K562 (cell line): ENCODE data around the gene MAGI1. TPM values are rescaled to one million over a fixed set of nuclear protein-coding genes. Genes with fewer than 3 reads are reported as not detected.

ENCODE experiments used
- ATAC-seq: fragments of 200-7000 bp; cut with Tn5 transposase; 3 replicates; pipeline ENCODE4 v1.9.1; 2020; ENCODE audit warnings: moderate library complexity
- BruUV-seq: library from RNA; stranded (reverse); fragments of 400-500 nt; replicated peaks from 2 replicates; lab custom pipeline; 2021; lab: Mats Ljungman, UMichigan
- CTCF ChIA-PET: fragments of 300-600 bp; formaldehyde crosslinking; extraction: SDS; loops from one replicate; lab custom pipeline; 2021; ENCODE audit warnings: low intra/inter-chr PET ratio; lab: Yijun Ruan, JAX
- POLR2A ChIA-PET: fragments of 300-600, 350-650 bp; sonication (Branson Sonifier 250); formaldehyde crosslinking; extraction: SDS; loops from one replicate; lab custom pipeline; 2021; ENCODE audit warnings: antibody characterized with exemption, inconsistent platforms; lab: Yijun Ruan, JAX
- DNase-seq, 4 experiments: peaks; one replicate each; pipeline versions ENCODE4 v3.0.0 to v3.0.0-alpha.2; 2011 to 2018; ENCODE audit warnings: low spot score in 3 of 4, mixed read lengths in 3 of 4; ENCODE audit errors: extremely low read depth in 1 of 4
- FAIRE-seq: peaks from 2 replicates; lab custom pipeline; 2011; peaks lifted over from hg19 to GRCh38; lab: Jason Lieb, UNC
- H2AFZ ChIP-seq: 2 replicates; pipeline ENCODE4 v1.6.0; 2011; ENCODE audit warnings: low read depth, low read length, control low read depth, inconsistent platforms
- H3K27ac ChIP-seq: fragments of 200-600 bp; 3 replicates; pipeline ENCODE4 v1.8.0; 2011; ENCODE audit warnings: low read depth, mild to moderate bottlenecking, control low read depth, inconsistent platforms, low read length, moderate library complexity, mixed read lengths; ENCODE audit errors: extremely low read depth
- H3K27me3 ChIP-seq, 2 experiments: fragments of 300-600 bp in 1 of 2; 2 replicates in 1 of 2; 3 replicates in 1 of 2; pipeline versions ENCODE4 v1.6.0 to v1.8.0; 2011; ENCODE audit warnings: inconsistent platforms in 2 of 2, low read length in 2 of 2, mild to moderate bottlenecking in 1 of 2, mixed read lengths in 1 of 2, moderate library complexity in 1 of 2; ENCODE audit not compliant: control insufficient read depth in 2 of 2, insufficient read depth in 2 of 2
- H3K36me3 ChIP-seq: fragments of 300-600 bp; 3 replicates; pipeline ENCODE4 v1.8.0; 2011; ENCODE audit warnings: mild to moderate bottlenecking, low read length, inconsistent platforms; ENCODE audit not compliant: control insufficient read depth, insufficient read depth
- H3K4me1 ChIP-seq, 2 experiments: fragments of 200-600 bp in 1 of 2; replicated peaks in 1 of 2; 2 replicates in 1 of 2; 3 replicates in 1 of 2; pipeline versions ENCODE4 v1.5.1 to v1.8.0; 2011; ENCODE audit warnings: inconsistent platforms in 2 of 2, low read length in 2 of 2, mild to moderate bottlenecking in 1 of 2, mixed read lengths in 1 of 2, moderate library complexity in 1 of 2; ENCODE audit not compliant: control insufficient read depth in 2 of 2, insufficient read depth in 2 of 2
- H3K4me2 ChIP-seq: 2 replicates; pipeline ENCODE4 v1.6.1; 2011; ENCODE audit warnings: low read length, control low read depth, inconsistent platforms, mixed read lengths; ENCODE audit not compliant: insufficient read depth
- H3K4me3 ChIP-seq: fragments of 200-600 bp; sonication (generic), shearing (Covaris generic); 2 replicates; pipeline ENCODE4 v1.5.1; 2016; ENCODE audit warnings: control low read depth, inconsistent platforms
- H3K79me2 ChIP-seq: fragments of 200-600 bp; 3 replicates; pipeline ENCODE4 v1.8.0; 2011; ENCODE audit warnings: low read length, inconsistent platforms; ENCODE audit not compliant: control insufficient read depth, insufficient read depth
- H3K9ac ChIP-seq, 2 experiments: 2 replicates each; pipeline versions ENCODE4 v1.6.0 to v1.6.1; 2011; ENCODE audit warnings: low read depth in 2 of 2, low read length in 2 of 2, control low read depth in 1 of 2, inconsistent platforms in 1 of 2, mild to moderate bottlenecking in 1 of 2, mixed read lengths in 1 of 2; ENCODE audit not compliant: insufficient read depth in 1 of 2
- H3K9me1 ChIP-seq: one replicate; pipeline ENCODE4 v1.6.0; 2011; ENCODE audit warnings: inconsistent platforms, mild to moderate bottlenecking, low read length, moderate library complexity; ENCODE audit not compliant: control insufficient read depth, insufficient read depth
- H3K9me3 ChIP-seq: replicated peaks from 2 replicates; pipeline ENCODE4 v1.5.1; 2011; ENCODE audit warnings: low read depth, low read length, inconsistent platforms; ENCODE audit not compliant: control insufficient read depth, insufficient read depth
- H4K20me1 ChIP-seq: replicated peaks from 2 replicates; pipeline ENCODE4 v1.6.1; 2011; ENCODE audit warnings: low read length, inconsistent platforms, mixed read lengths; ENCODE audit not compliant: control insufficient read depth, insufficient read depth
- ARID3B ChIP-seq: fragments of 250-450 bp; sonication (Bioruptor Pico); IDR thresholded peaks from 2 replicates; pipeline ENCODE4 v1.4.0; 2020; ENCODE audit warnings: borderline replicate concordance
- ATF6 ChIP-seq: sonication (generic); formaldehyde crosslinking; IDR thresholded peaks from 2 replicates; pipeline ENCODE4 v1.4.0; 2020; ENCODE audit warnings: mild to moderate bottlenecking, missing genetic modification reagents
- CBX5 ChIP-seq: IDR thresholded peaks from 2 replicates; pipeline ENCODE4 v1.6.1; 2014; ENCODE audit warnings: low read depth, borderline replicate concordance
- CHAMP1 ChIP-seq: fragments of 450-650 bp; IDR thresholded peaks from 2 replicates; pipeline ENCODE4 v1.6.1; 2016; ENCODE audit warnings: mild to moderate bottlenecking
- CSDE1 ChIP-seq, 2 experiments: fragments of 450-650 bp; IDR thresholded peaks; 2 replicates each; pipeline ENCODE4 v1.6.1; 2016; ENCODE audit warnings: mild to moderate bottlenecking in 1 of 2
- EGR1 ChIP-seq: fragments of 450-650 bp; conservative IDR thresholded peaks from 2 replicates; pipeline ENCODE4 v1.6.1; 2017; ENCODE audit warnings: mild to moderate bottlenecking
- HEY1 ChIP-seq: fragments of 250-450 bp; sonication (Bioruptor Pico); IDR thresholded peaks from 2 replicates; pipeline ENCODE4 v1.5.0; 2020; ENCODE audit warnings: mild to moderate bottlenecking, moderate library complexity, borderline replicate concordance
- HLTF ChIP-seq: fragments of 450-650 bp; IDR thresholded peaks from 2 replicates; pipeline ENCODE4 v1.6.1; 2016
- MAFG ChIP-seq: fragments of 450-650 bp; conservative IDR thresholded peaks from 2 replicates; pipeline ENCODE4 v1.6.1; 2016; ENCODE audit warnings: missing genetic modification characterization, missing compliant biosample characterization
- MEF2A ChIP-seq: IDR thresholded peaks from 2 replicates; pipeline ENCODE4 v1.6.1; 2011; ENCODE audit warnings: low read depth, mild to moderate bottlenecking, low read length, moderate library complexity; ENCODE audit not compliant: control insufficient read depth
- PCBP1 ChIP-seq: fragments of 200-400 bp; formaldehyde crosslinking; IDR thresholded peaks from 2 replicates; pipeline ENCODE4 v1.6.1; 2018; ENCODE audit warnings: mild to moderate bottlenecking, low read depth, low read length; ENCODE audit not compliant: poor library complexity, severe bottlenecking
- PRMT5 ChIP-seq: sonication (generic); formaldehyde crosslinking; IDR thresholded peaks from 2 replicates; pipeline ENCODE4 v1.5.0; 2020; ENCODE audit warnings: missing genetic modification reagents
- SUPT5H ChIP-seq: fragments of 450-650 bp; IDR thresholded peaks from 2 replicates; pipeline ENCODE4 v1.6.1; 2016
- TARDBP ChIP-seq: fragments of 450-650 bp; IDR thresholded peaks from 2 replicates; pipeline ENCODE4 v1.6.1; 2016
- TCF15 ChIP-seq: fragments of 250-450 bp; sonication (Bioruptor Pico); IDR thresholded peaks from 2 replicates; pipeline ENCODE4 v1.8.0; 2022; ENCODE audit warnings: moderate library complexity, mild to moderate bottlenecking, inconsistent platforms
- VEZF1 ChIP-seq: fragments of 200-800 bp; sonication (Bioruptor generic); IDR thresholded peaks from 2 replicates; pipeline ENCODE4 v1.6.1; 2017; ENCODE audit warnings: missing genetic modification characterization, missing compliant biosample characterization
- ZNF408 ChIP-seq: fragments of 250-450 bp; sonication (Bioruptor Pico); IDR thresholded peaks from 2 replicates; pipeline ENCODE4 v1.4.0; 2020; ENCODE audit warnings: low read depth, mild to moderate bottlenecking, moderate library complexity
- WGBS: fragments of 100-300 bp; shearing (Covaris generic); methylation state at CpG from one replicate; pipeline ENCODE4 v1.1.6; 2016; ENCODE audit warnings: low coverage, mixed read lengths; ENCODE audit not compliant: insufficient coverage; ENCODE audit errors: missing lambda C conversion rate; 5-methylcytosine and 5-hydroxymethylcytosine counted together
- in situ Hi-C: fragments of 300-500 bp; cut with MboI; formaldehyde crosslinking; loops from 4 replicates; pipeline ENCODE4 v1.15.0; 2018; ENCODE audit warnings: inconsistent platforms, mixed read lengths
- intact Hi-C: fragments of 100-400 bp; cut with micrococcal nuclease; formaldehyde crosslinking; loops from 2 replicates; pipeline ENCODE4 v1.14.2; 2022
- polyA plus RNA-seq, 8 experiments: library from polyadenylated mRNA; depleted of rRNA in 4 of 8; stranded (reverse) in 5 of 8; unstranded in 3 of 8; fragments of >200 nt; fragmentation: Nextera tagmentation in 2 of 8; fragmentation: Illumina TruSeq in 1 of 8; extraction: Ambion mirVana in 2 of 8; extraction: Trizol in 1 of 8; gene quantifications; 2 replicates each; pipeline versions ENCODE4 v1.2.1 to v1.2.3, GENCODE V29; 2011 to 2014; ENCODE audit warnings: inconsistent platforms in 1 of 8, missing spikeins in 1 of 8
- total RNA-seq, 7 experiments: library from RNA; depleted of rRNA in 6 of 7; stranded (reverse); fragments of >200 nt in 6 of 7; fragmentation: Illumina TruSeq in 2 of 7; extraction: Trizol in 2 of 7; gene quantifications; 2 replicates each; pipeline versions ENCODE4 v1.2.1 to v1.2.3, GENCODE V29; 2011 to 2021; ENCODE audit warnings: low replicate concordance in 1 of 7

MAGI1 gene
- total and polyA plus RNA-seq, 9 of the 15 experiments (the other 6 are each of a cell fraction or from before 2014, with no cell fraction given) = 7.8 to 59.4 (median 43.2) TPM

- DNase-seq (no peak), FAIRE-seq (no peak), ATAC-seq (no peak)
- no peaks in the 10 kb centered on the region for H4K20me1 ChIP-seq
- in situ Hi-C loops = no loop called here
- intact Hi-C loops = no loop called here
- H3K4me1 ChIP-seq = no peaks in the 10 kb centered on the region; a peak in 2 of 5 replicates
- no peak overlapping the region for H3K9ac ChIP-seq
- ChIA-PET CTCF (no interaction called here), POLR2A (no interaction called here)
- H3K9me1 ChIP-seq = no peaks in the 10 kb centered on the region
- no peaks in the 10 kb centered on the region for H3K27me3 ChIP-seq
- H3K27ac ChIP-seq = no peak overlapping the region
- H3K9me3 ChIP-seq = no peaks in the 10 kb centered on the region; the same call in 1 of the 2 replicates
- WGBS = 63% methylated on average over 2 of the region's 2 CpGs
- no peak overlapping the region; the same call in 1 of the 2 replicates for H2AFZ ChIP-seq
- H3K4me2 ChIP-seq = no peak overlapping the region
- no peak overlapping the region for H3K4me3 ChIP-seq
- H3K79me2 ChIP-seq = no peaks in the 10 kb centered on the region
- no TSS peak for BruUV-seq
- no peaks in the 10 kb centered on the region for H3K36me3 ChIP-seq
- TF ChIP-seq TCF15 (CRISPR knock-in tag) (no peak), CSDE1 (IDR thresholded peaks at IDR 0.05) (no peak), ZNF408 (CRISPR knock-in tag) (no peak), HLTF (no peak), HEY1 (no peak), MEF2A (no peak), PCBP1 (no peak), SUPT5H (no peak), TARDBP (no peak), ARID3B (CRISPR knock-in tag) (no peak), VEZF1 (CRISPR knock-in tag) (no peak), ATF6 (CRISPR knock-in tag) (no peak), CBX5 (no peak), EGR1 (no peak), CHAMP1 (no peak), MAFG (no peak), PRMT5 (CRISPR knock-in tag) (no peak)
Measured at GRCh38 chr3:65641777-65642176, 396.9 kb downstream of the MAGI1 start.
